Activated effector memory CD4-positive, alpha-beta T cell treated with Interleukin-2 at 50 U/mL for 16 hours (primary cell): ENCODE measurements around the gene BRAT1.
"Not testable (repeated sequence)": the region's sequence is repeated elsewhere in the genome, so short reads cannot be mapped to it uniquely, and the experiment has no call there.

ENCODE experiments used
- DNase-seq: peaks from one replicate; pipeline ENCODE4 v3.0.0-alpha.2; 2020

Gene BRAT1

GRCh38 chr7:2535872-2536627, 19.3 kb downstream of the BRAT1 start:
- not testable (repeated sequence) for DNase-seq

- DNase-seq: not testable (repeated sequence)
These were observed 21.1 kb downstream of the BRAT1 start for GRCh38 chr7:2534214-2534613.

- not testable (repeated sequence) for DNase-seq
These were observed 21.8 kb downstream of the BRAT1 start for GRCh38 chr7:2533566-2533965.

- not testable (repeated sequence) for DNase-seq
These were observed 22.5 kb downstream of the BRAT1 start for GRCh38 chr7:2532816-2533215.

- not testable (repeated sequence) for DNase-seq
These were observed 23.0 kb downstream of the BRAT1 start for GRCh38 chr7:2532199-2532772.

- DNase-seq: not testable (repeated sequence)
These were observed 23.6 kb downstream of the BRAT1 start for GRCh38 chr7:2531796-2532110.

GRCh38 chr7:2530994-2531795, 24.1 kb downstream of the BRAT1 start:
- DNase-seq: not testable (repeated sequence)

GRCh38 chr7:2530071-2530987, 25.0 kb downstream of the BRAT1 start:
- peak; percentile 79 for DNase-seq

GRCh38 chr7:2529161-2530070, 25.9 kb downstream of the BRAT1 start:
- peak; percentile 53 for DNase-seq

GRCh38 chr7:2528481-2529095, 26.7 kb downstream of the BRAT1 start:
- DNase-seq: no peak

- DNase-seq: peak; percentile 44
These were observed 27.5 kb downstream of the BRAT1 start for GRCh38 chr7:2527505-2528467.

GRCh38 chr7:2526659-2527504, 28.4 kb downstream of the BRAT1 start:
- DNase-seq: no peak

- DNase-seq: no peak
These were observed 29.4 kb downstream of the BRAT1 start for GRCh38 chr7:2525658-2526630.

GRCh38 chr7:2524808-2525657, 30.3 kb downstream of the BRAT1 start:
- DNase-seq: no peak

GRCh38 chr7:2523941-2524807, 31.1 kb downstream of the BRAT1 start:
- no peak for DNase-seq

GRCh38 chr7:2523461-2523936, 31.8 kb downstream of the BRAT1 start:
- DNase-seq: no peak
